ENCODE measurements around the gene PAGE2B. TPM values are rescaled to one million over a fixed set of nuclear protein-coding genes. Genes with fewer than 3 reads are reported as not detected.

Gene PAGE2B
- not detected in 2 replicates for total RNA-seq

- TF ChIP-seq, protein P1, sequence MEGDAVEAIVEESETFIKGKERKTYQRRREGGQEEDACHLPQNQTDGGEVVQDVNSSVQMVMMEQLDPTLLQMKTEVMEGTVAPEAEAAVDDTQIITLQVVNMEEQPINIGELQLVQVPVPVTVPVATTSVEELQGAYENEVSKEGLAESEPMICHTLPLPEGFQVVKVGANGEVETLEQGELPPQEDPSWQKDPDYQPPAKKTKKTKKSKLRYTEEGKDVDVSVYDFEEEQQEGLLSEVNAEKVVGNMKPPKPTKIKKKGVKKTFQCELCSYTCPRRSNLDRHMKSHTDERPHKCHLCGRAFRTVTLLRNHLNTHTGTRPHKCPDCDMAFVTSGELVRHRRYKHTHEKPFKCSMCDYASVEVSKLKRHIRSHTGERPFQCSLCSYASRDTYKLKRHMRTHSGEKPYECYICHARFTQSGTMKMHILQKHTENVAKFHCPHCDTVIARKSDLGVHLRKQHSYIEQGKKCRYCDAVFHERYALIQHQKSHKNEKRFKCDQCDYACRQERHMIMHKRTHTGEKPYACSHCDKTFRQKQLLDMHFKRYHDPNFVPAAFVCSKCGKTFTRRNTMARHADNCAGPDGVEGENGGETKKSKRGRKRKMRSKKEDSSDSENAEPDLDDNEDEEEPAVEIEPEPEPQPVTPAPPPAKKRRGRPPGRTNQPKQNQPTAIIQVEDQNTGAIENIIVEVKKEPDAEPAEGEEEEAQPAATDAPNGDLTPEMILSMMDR (IDR thresholded peaks at IDR 0.05; ENCODE audit: insufficient read depth, low read depth, low read length), result no peak
- no peak within 1 kb of the TSS for H3K4me3 ChIP-seq (ENCODE audit: low read depth, low read length)
- no peak for DNase-seq (ENCODE audit: low read depth)
Observed at GRCh38 chrX:55074851-55075467, at the start of gene PAGE2B. Gene PAGE2B, plus strand, starts transcription at chrX:55075030. Its CDS starts 1,012 bp downstream, at chrX:55076042.

- H3K4me3 ChIP-seq (ENCODE audit: low read depth, low read length), result no peak overlapping the region
- TF ChIP-seq, protein P1 (IDR thresholded peaks at IDR 0.05; ENCODE audit: insufficient read depth, low read depth, low read length), result no peak
- DNase-seq (ENCODE audit: low read depth), result no peak
Observed at GRCh38 chrX:55026143-55026542, 48.7 kb upstream of the PAGE2B start.

- no peak for DNase-seq (ENCODE audit: low read depth)
- no peak overlapping the region for H3K4me3 ChIP-seq (ENCODE audit: low read depth, low read length)
- TF ChIP-seq, protein P1 (IDR thresholded peaks at IDR 0.05; ENCODE audit: insufficient read depth, low read depth, low read length), result no peak
Observed at GRCh38 chrX:55026840-55027239, 48.0 kb upstream of the PAGE2B start.

DNA sequence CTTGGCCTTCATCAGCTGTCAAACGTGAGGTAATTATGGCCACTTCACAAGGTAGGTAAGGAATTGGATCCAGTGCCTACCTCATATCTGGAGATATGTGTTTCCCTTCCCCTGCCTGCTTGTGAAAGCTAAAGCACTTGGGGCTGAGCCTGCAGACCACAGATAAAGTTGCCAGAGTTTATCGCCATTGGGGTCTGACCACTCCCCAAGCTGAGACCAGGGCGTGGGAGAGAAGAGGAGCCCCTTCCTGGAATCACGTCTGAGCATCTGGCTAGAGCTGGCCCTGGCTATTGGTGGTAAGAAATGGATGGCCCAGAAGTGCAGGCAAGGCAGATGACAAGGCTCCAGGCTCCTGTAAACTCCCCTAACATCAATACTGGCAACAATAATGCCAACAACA lies 46.8 kb upstream of the PAGE2B start:
- no peak overlapping the region for H3K4me3 ChIP-seq (ENCODE audit: low read depth, low read length)
- no peak for DNase-seq (ENCODE audit: low read depth)
- TF ChIP-seq, protein P1 (IDR thresholded peaks at IDR 0.05; ENCODE audit: insufficient read depth, low read depth, low read length), result no peak

- TF ChIP-seq, protein P1 (IDR thresholded peaks at IDR 0.05; ENCODE audit: insufficient read depth, low read depth, low read length), result no peak
- H3K4me3 ChIP-seq (ENCODE audit: low read depth, low read length), result no peak overlapping the region
- DNase-seq (ENCODE audit: low read depth), result no peak
Observed at GRCh38 chrX:55028611-55029010, 46.2 kb upstream of the PAGE2B start.

DNA sequence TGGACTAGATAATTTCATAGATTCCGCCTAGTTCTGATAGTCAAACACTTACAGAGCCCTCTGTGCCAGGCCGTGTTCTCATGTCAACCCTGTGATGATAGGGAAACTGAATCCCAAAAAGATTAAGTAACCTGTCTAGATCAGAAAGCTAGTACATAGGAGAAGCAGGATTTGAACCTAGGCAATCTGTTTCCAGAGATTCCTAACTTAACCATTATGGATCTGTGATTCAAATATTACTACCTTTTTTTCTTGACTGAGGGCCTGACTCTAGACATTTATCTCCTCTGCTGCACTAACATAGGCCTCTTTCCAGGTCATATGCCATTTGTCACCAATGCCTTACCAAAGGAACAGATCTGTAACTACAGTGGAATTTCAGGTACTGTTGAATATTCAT lies 45.5 kb upstream of the PAGE2B start:
- no peak for DNase-seq (ENCODE audit: low read depth)
- no peak overlapping the region for H3K4me3 ChIP-seq (ENCODE audit: low read depth, low read length)
- TF ChIP-seq, protein P1 (IDR thresholded peaks at IDR 0.05; ENCODE audit: insufficient read depth, low read depth, low read length), result no peak
